Natural killer cell (primary cell): Measurements from ENCODE around the gene PCDHB9. TPM values are rescaled to one million over a fixed set of nuclear protein-coding genes. Genes with fewer than 3 reads are reported as not detected.

Experiments
- ATAC-seq, 3 donors: fragments of 150-1000 bp in 2 of 3; fragments of 200-7000 bp in 1 of 3; cut with Tn5 transposase; 1 replicate in 1 of 3; 2 replicates in 2 of 3; pipeline ENCODE4 v1.10.0; 2021; ENCODE audit warnings: mild to moderate bottlenecking in 2 of 3, moderate library complexity in 2 of 3
- DNase-seq, 2 donors: peaks; one replicate each; pipeline versions ENCODE4 v3.0.0 to v3.0.0-alpha.2; 2013 to 2021; ENCODE audit warnings: mixed read lengths in 1 of 2
- H3K27ac ChIP-seq: one replicate; pipeline ENCODE4 v1.5.1; 2013; ENCODE audit warnings: mild to moderate bottlenecking, low read length
- H3K27me3 ChIP-seq: one replicate; pipeline ENCODE4 v1.6.1; 2013; ENCODE audit warnings: low read length; ENCODE audit not compliant: control insufficient read depth, insufficient read depth
- H3K36me3 ChIP-seq: one replicate; pipeline ENCODE4 v1.6.1; 2013; ENCODE audit warnings: low read length; ENCODE audit not compliant: control insufficient read depth, insufficient read depth
- H3K4me1 ChIP-seq: one replicate; pipeline ENCODE4 v1.6.1; 2013; ENCODE audit warnings: low read length; ENCODE audit not compliant: control insufficient read depth, insufficient read depth
- H3K4me3 ChIP-seq: one replicate; pipeline ENCODE4 v1.5.1; 2013; ENCODE audit warnings: low read length
- H3K9me3 ChIP-seq: one replicate; pipeline ENCODE4 v1.6.1; 2013; ENCODE audit warnings: low read length; ENCODE audit not compliant: control insufficient read depth, insufficient read depth
- H3K27ac Mint-ChIP-seq, 2 donors: one replicate each; pipeline ENCODE4 v1.8.0; 2022; ENCODE audit warnings: mild to moderate bottlenecking in 2 of 2, mixed read lengths in 2 of 2, moderate library complexity in 1 of 2
- H3K27me3 Mint-ChIP-seq, 2 donors: one replicate each; pipeline ENCODE4 v1.8.0; 2022; ENCODE audit warnings: low read depth in 2 of 2, mixed read lengths in 2 of 2
- H3K36me3 Mint-ChIP-seq: one replicate; pipeline ENCODE4 v1.8.0; 2022; ENCODE audit warnings: mixed read lengths
- H3K4me1 Mint-ChIP-seq, 2 donors: one replicate each; pipeline ENCODE4 v1.8.0; 2022; ENCODE audit warnings: mixed read lengths in 2 of 2
- H3K4me3 Mint-ChIP-seq: one replicate; pipeline ENCODE4 v1.8.0; 2022; ENCODE audit warnings: mild to moderate bottlenecking, moderate library complexity, mixed read lengths
- H3K9me3 Mint-ChIP-seq, 2 donors: one replicate each; pipeline ENCODE4 v1.8.0; 2022; ENCODE audit warnings: mixed read lengths in 2 of 2
- CTCF ChIP-seq: fragments of 200-600 bp; IDR thresholded peaks from one replicate; pipeline ENCODE4 v1.8.0; 2022; ENCODE audit warnings: antibody characterized with exemption
- WGBS: methylation state at CpG from one replicate; pipeline ENCODE4 v1.1.7; 2013; ENCODE audit warnings: missing lambda C conversion rate; ENCODE audit not compliant: insufficient coverage; 5-methylcytosine and 5-hydroxymethylcytosine counted together
- intact Hi-C: fragments of 100-400 bp; cut with micrococcal nuclease; formaldehyde crosslinking; loops from one replicate; pipeline ENCODE4 v1.14.2; 2022
- total RNA-seq, 4 donors: library from RNA; stranded (reverse); fragments of 120-200 nt in 1 of 4; gene quantifications; one replicate each; pipeline versions ENCODE4 v1.2.3 to v1.2.4, GENCODE V29; 2013 to 2022

The PCDHB9 gene
- total RNA-seq, 3 donors from 2014 or later (not counting 1 experiment from before 2014, with no cell fraction given): 0.15 TPM; not detected in 2

- intact Hi-C loops: no loop called here
- TF ChIP-seq CTCF: no peak
- H3K27me3 ChIP-seq: peaks cover 23% of the 10 kb centered on the region
- ATAC-seq (no peak), DNase-seq (no peak)
- H3K27ac Mint-ChIP-seq: no peak overlapping the region
- H3K4me3 ChIP-seq: no peak overlapping the region
- peaks cover 45% of the 10 kb centered on the region for H3K9me3 ChIP-seq
- 32% methylated on average over 31 of the region's 32 CpGs for WGBS
- H3K4me3 Mint-ChIP-seq: no peak overlapping the region
- no peak overlapping the region for H3K27ac ChIP-seq
- no peaks in the 10 kb centered on the region for H3K4me1 Mint-ChIP-seq
- peaks cover 0 to 6% of the 10 kb centered on the region in 2 donors for H3K27me3 Mint-ChIP-seq
- peaks cover 11 to 16% of the 10 kb centered on the region in 2 donors for H3K9me3 Mint-ChIP-seq
- H3K4me1 ChIP-seq: no peaks in the 10 kb centered on the region
- peaks cover 20% of the 10 kb centered on the region for H3K36me3 Mint-ChIP-seq
- H3K36me3 ChIP-seq: no peaks in the 10 kb centered on the region
Measured at GRCh38 chr5:141236516-141237313, 49.8 kb downstream of the PCDHB9 start.

Other genes starting within 250 kb of the PCDHB9 start
- not detected for gene PCDHAC2, start 220.7 kb upstream of the PCDHB9 start, total RNA-seq
- gene PCDHB1, start 135.8 kb upstream of the PCDHB9 start, total RNA-seq: not detected
- gene PCDHB2, start 92.5 kb upstream of the PCDHB9 start, total RNA-seq: not detected
- not detected for gene PCDHB3, start 86.7 kb upstream of the PCDHB9 start, total RNA-seq
- not detected for gene PCDHB4, start 65.3 kb upstream of the PCDHB9 start, total RNA-seq
- not detected for gene PCDHB5, start 52.0 kb upstream of the PCDHB9 start, total RNA-seq
- not detected for gene PCDHB6, start 37.1 kb upstream of the PCDHB9 start, total RNA-seq
- not detected for gene PCDHB7, start 14.5 kb upstream of the PCDHB9 start, total RNA-seq
- gene PCDHB8, start 9.4 kb upstream of the PCDHB9 start, total RNA-seq: not detected
- gene PCDHB16, start 4.8 kb upstream of the PCDHB9 start, total RNA-seq: not detected
- under 1 TPM in 1 of 3 donors, not detected in 2; 0.15 TPM for gene PCDHB10, start 5.2 kb downstream of the PCDHB9 start, total RNA-seq
- not detected for gene PCDHB11, start 12.5 kb downstream of the PCDHB9 start, total RNA-seq
- not detected for gene PCDHB12, start 21.6 kb downstream of the PCDHB9 start, total RNA-seq
- not detected for gene PCDHB13, start 26.8 kb downstream of the PCDHB9 start, total RNA-seq
- not detected for gene PCDHB14, start 36.2 kb downstream of the PCDHB9 start, total RNA-seq
- gene PCDHB15, start 58.2 kb downstream of the PCDHB9 start, total RNA-seq: not detected
- under 1 TPM in 1 of 3 donors, not detected in 2; 0.73 TPM for gene SLC25A2, start 116.9 kb downstream of the PCDHB9 start, total RNA-seq
- 10 to 100 TPM; 77.3 to 96.1 (median 89.4) TPM for gene TAF7, start 133.6 kb downstream of the PCDHB9 start, total RNA-seq
- gene PCDHGA1, start 143.4 kb downstream of the PCDHB9 start, total RNA-seq: not detected
- not detected for gene PCDHGA2, start 151.6 kb downstream of the PCDHB9 start, total RNA-seq
- gene PCDHGA3, start 156.7 kb downstream of the PCDHB9 start, total RNA-seq: not detected
- under 1 TPM in 1 of 3 donors, not detected in 2; 0.10 TPM for gene PCDHGB1, start 162.9 kb downstream of the PCDHB9 start, total RNA-seq
- under 1 TPM in 2 of 3 donors, not detected in 1; 0.24 to 0.30 TPM for gene PCDHGA4, start 167.9 kb downstream of the PCDHB9 start, total RNA-seq
- 1 to 10 TPM in 1 of 3 donors, under 1 TPM in 2; 0.36 to 1.5 (median 0.49) TPM for gene PCDHGB2, start 172.8 kb downstream of the PCDHB9 start, total RNA-seq
- under 1 TPM; 0.12 to 0.30 (median 0.20) TPM for gene PCDHGA5, start 177.0 kb downstream of the PCDHB9 start, total RNA-seq
- gene PCDHGB3, start 183.1 kb downstream of the PCDHB9 start, total RNA-seq: under 1 TPM in 2 of 3 donors, not detected in 1; 0.52 to 0.68 TPM
- under 1 TPM; 0.20 to 0.75 (median 0.21) TPM for gene PCDHGA6, start 186.7 kb downstream of the PCDHB9 start, total RNA-seq
- gene PCDHGA7, start 195.6 kb downstream of the PCDHB9 start, total RNA-seq: under 1 TPM in 2 of 3 donors, not detected in 1; 0.26 to 0.68 TPM
- under 1 TPM in 2 of 3 donors, not detected in 1; 0.31 to 0.40 TPM for gene PCDHGB4, start 200.5 kb downstream of the PCDHB9 start, total RNA-seq
- under 1 TPM; 0.07 to 0.28 (median 0.09) TPM for gene PCDHGA8, start 205.5 kb downstream of the PCDHB9 start, total RNA-seq
- gene PCDHGB5, start 210.8 kb downstream of the PCDHB9 start, total RNA-seq: 1 to 10 TPM; 1.3 to 4.2 (median 3.1) TPM
- 1 to 10 TPM in 2 of 3 donors, under 1 TPM in 1; 0.61 to 1.7 (median 1.0) TPM for gene PCDHGA9, start 215.6 kb downstream of the PCDHB9 start, total RNA-seq
- gene PCDHGB6, start 220.9 kb downstream of the PCDHB9 start, total RNA-seq: 1 to 10 TPM; 2.1 to 5.9 (median 2.9) TPM
- gene PCDHGA10, start 225.8 kb downstream of the PCDHB9 start, total RNA-seq: 1 to 10 TPM in 2 of 3 donors, under 1 TPM in 1; 0.61 to 2.6 (median 2.1) TPM
- 1 to 10 TPM in 2 of 3 donors, under 1 TPM in 1; 0.68 to 1.6 (median 1.2) TPM for gene PCDHGB7, start 230.5 kb downstream of the PCDHB9 start, total RNA-seq
- 1 to 10 TPM in 1 of 3 donors, under 1 TPM in 2; 0.40 to 1.2 (median 0.83) TPM for gene PCDHGA11, start 233.9 kb downstream of the PCDHB9 start, total RNA-seq
- gene PCDHGA12, start 243.3 kb downstream of the PCDHB9 start, total RNA-seq: 1 to 10 TPM in 1 of 3 donors, under 1 TPM in 2; 0.35 to 1.1 (median 0.75) TPM